Ishikawa (cell line): ENCODE measurements around the gene ACAD8.

Experiments used
- CEBPB ChIP-seq: IDR thresholded peaks from 2 replicates; pipeline ENCODE4 v1.6.1; 2012
- CREB1 ChIP-seq: IDR thresholded peaks from 2 replicates; pipeline ENCODE4 v1.6.1; 2012; ENCODE audit warnings: low read depth
- EGR1 ChIP-seq: IDR thresholded peaks from 2 replicates; pipeline ENCODE4 v1.6.1; 2012
- EP300 ChIP-seq: IDR thresholded peaks from 2 replicates; pipeline ENCODE4 v1.6.1; 2012; ENCODE audit warnings: borderline replicate concordance
- FOXM1 ChIP-seq: IDR thresholded peaks from 2 replicates; pipeline ENCODE4 v1.6.1; 2012; ENCODE audit warnings: low read depth, borderline replicate concordance
- MAX ChIP-seq: IDR thresholded peaks from 2 replicates; pipeline ENCODE4 v1.6.1; 2012
- NFIC ChIP-seq: IDR thresholded peaks from 2 replicates; pipeline ENCODE4 v1.6.1; 2012
- RAD21 ChIP-seq: IDR thresholded peaks from 2 replicates; pipeline ENCODE4 v1.6.1; 2012; ENCODE audit warnings: low read depth
- REST ChIP-seq: IDR thresholded peaks from 2 replicates; pipeline ENCODE4 v1.6.1; 2012; ENCODE audit warnings: low read depth, mild to moderate bottlenecking
- TAF1 ChIP-seq: IDR thresholded peaks from 2 replicates; pipeline ENCODE4 v1.6.1; 2012; ENCODE audit warnings: low read depth, mild to moderate bottlenecking
- TCF12 ChIP-seq: IDR thresholded peaks from 2 replicates; pipeline ENCODE4 v1.6.1; 2012; ENCODE audit warnings: low read depth
- TEAD4 ChIP-seq: IDR thresholded peaks from 2 replicates; pipeline ENCODE4 v1.6.1; 2012
- USF1 ChIP-seq: IDR thresholded peaks from 2 replicates; pipeline ENCODE4 v1.6.1; 2012
- YY1 ChIP-seq: IDR thresholded peaks from 2 replicates; pipeline ENCODE4 v1.6.1; 2012; ENCODE audit warnings: low read depth
- ZBTB7A ChIP-seq: IDR thresholded peaks from 2 replicates; pipeline ENCODE4 v1.6.1; 2012; ENCODE audit warnings: low read depth

The ACAD8 gene

GRCh38 chr11:134231958-134232659, 21.3 kb upstream of the ACAD8 start:
- TF ChIP-seq MAX (no peak), FOXM1 (no peak), TAF1 (no peak), USF1 (no peak), RAD21 (no peak), TEAD4 (no peak), TCF12 (no peak), EGR1 (no peak), NFIC (no peak), REST (no peak)

GRCh38 chr11:134233729-134234179, 19.6 kb upstream of the ACAD8 start:
- TF ChIP-seq ZBTB7A = no peak
- no peak for TF ChIP-seq YY1
- no peak for TF ChIP-seq EP300

- no peak for TF ChIP-seq FOXM1
- TF ChIP-seq EGR1 = no peak
- TF ChIP-seq MAX = no peak
- no peak for TF ChIP-seq TAF1
- no peak for TF ChIP-seq REST
- TF ChIP-seq ZBTB7A = no peak
- TF ChIP-seq NFIC = no peak
- no peak for TF ChIP-seq CEBPB
- no peak for TF ChIP-seq RAD21
- TF ChIP-seq TEAD4 = no peak
- no peak for TF ChIP-seq USF1
- TF ChIP-seq EP300 = no peak
- TF ChIP-seq YY1 = no peak
- no peak for TF ChIP-seq TCF12
- TF ChIP-seq CREB1 = no peak
Measured at GRCh38 chr11:134235399-134235798, 18.0 kb upstream of the ACAD8 start.

GRCh38 chr11:134236834-134237556, 16.4 kb upstream of the ACAD8 start:
- TF ChIP-seq TCF12 = no peak

- TF ChIP-seq TEAD4 = no peak
- TF ChIP-seq RAD21 = no peak
- TF ChIP-seq MAX = no peak
- no peak for TF ChIP-seq REST
- no peak for TF ChIP-seq USF1
- no peak for TF ChIP-seq CEBPB
- no peak for TF ChIP-seq ZBTB7A
- no peak for TF ChIP-seq TAF1
- no peak for TF ChIP-seq EP300
Measured at GRCh38 chr11:134237557-134237922, 15.8 kb upstream of the ACAD8 start.
